Measurements from ENCODE around the gene TMA7.

DNA sequence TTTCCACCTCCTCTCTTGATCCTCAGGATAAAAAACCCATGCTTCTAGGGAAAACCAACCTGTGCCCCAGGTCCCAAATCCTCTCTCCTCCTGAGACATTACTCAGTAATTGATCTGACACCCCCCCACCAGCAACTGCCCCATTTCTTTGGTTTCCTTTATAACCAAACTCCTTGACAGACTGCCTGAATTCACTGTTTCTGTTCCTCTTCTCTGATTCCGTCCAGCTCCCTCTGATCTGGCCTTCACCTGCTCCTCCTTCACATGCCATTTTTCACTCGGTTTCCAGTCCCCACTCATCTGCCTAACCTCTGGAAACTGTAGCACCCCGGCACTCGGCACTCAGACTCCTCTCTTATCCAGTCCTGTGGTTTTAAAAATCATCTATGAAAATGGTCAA lies 2.2 kb upstream of the TMA7 start:
- TF ChIP-seq, protein P1, sequence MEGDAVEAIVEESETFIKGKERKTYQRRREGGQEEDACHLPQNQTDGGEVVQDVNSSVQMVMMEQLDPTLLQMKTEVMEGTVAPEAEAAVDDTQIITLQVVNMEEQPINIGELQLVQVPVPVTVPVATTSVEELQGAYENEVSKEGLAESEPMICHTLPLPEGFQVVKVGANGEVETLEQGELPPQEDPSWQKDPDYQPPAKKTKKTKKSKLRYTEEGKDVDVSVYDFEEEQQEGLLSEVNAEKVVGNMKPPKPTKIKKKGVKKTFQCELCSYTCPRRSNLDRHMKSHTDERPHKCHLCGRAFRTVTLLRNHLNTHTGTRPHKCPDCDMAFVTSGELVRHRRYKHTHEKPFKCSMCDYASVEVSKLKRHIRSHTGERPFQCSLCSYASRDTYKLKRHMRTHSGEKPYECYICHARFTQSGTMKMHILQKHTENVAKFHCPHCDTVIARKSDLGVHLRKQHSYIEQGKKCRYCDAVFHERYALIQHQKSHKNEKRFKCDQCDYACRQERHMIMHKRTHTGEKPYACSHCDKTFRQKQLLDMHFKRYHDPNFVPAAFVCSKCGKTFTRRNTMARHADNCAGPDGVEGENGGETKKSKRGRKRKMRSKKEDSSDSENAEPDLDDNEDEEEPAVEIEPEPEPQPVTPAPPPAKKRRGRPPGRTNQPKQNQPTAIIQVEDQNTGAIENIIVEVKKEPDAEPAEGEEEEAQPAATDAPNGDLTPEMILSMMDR (conservative IDR thresholded peaks at IDR 0.05; ENCODE audit: low read depth, low read length) = no peak
- no peak for TF ChIP-seq EZH2 (IDR thresholded peaks at IDR 0.05; ENCODE audit: borderline replicate concordance, low read depth, low read length, poor library complexity, severe bottlenecking)
